Left renal cortex interstitium (tissue), 4 donors: ENCODE measurements around the gene SAV1. TPM values are rescaled to one million over a fixed set of nuclear protein-coding genes. Genes with fewer than 3 reads are reported as not detected.
A peak's percentile ranks its signal among the peaks of the same experiment; 100 is the strongest.
"Not testable (repeated sequence)": the region's sequence is repeated elsewhere in the genome, so short reads cannot be mapped to it uniquely, and the experiment has no call there.

Experiments used
- DNase-seq, 4 donors: peaks; one replicate each; pipeline ENCODE4 v3.0.0-alpha.2; 2013; ENCODE audit warnings: low read depth in 4 of 4, low spot score in 2 of 4, missing footprints in 1 of 4
- polyA plus RNA-seq, 4 donors: library from polyadenylated mRNA; unstranded; fragments of 120-200 nt; gene quantifications; one replicate each; pipeline ENCODE4 v1.2.1, GENCODE V29; 2013; ENCODE audit not compliant: insufficient read length in 4 of 4

Gene SAV1
- polyA plus RNA-seq: 10 to 100 TPM; 34.7 to 44.6 (median 39.7) TPM

DNA sequence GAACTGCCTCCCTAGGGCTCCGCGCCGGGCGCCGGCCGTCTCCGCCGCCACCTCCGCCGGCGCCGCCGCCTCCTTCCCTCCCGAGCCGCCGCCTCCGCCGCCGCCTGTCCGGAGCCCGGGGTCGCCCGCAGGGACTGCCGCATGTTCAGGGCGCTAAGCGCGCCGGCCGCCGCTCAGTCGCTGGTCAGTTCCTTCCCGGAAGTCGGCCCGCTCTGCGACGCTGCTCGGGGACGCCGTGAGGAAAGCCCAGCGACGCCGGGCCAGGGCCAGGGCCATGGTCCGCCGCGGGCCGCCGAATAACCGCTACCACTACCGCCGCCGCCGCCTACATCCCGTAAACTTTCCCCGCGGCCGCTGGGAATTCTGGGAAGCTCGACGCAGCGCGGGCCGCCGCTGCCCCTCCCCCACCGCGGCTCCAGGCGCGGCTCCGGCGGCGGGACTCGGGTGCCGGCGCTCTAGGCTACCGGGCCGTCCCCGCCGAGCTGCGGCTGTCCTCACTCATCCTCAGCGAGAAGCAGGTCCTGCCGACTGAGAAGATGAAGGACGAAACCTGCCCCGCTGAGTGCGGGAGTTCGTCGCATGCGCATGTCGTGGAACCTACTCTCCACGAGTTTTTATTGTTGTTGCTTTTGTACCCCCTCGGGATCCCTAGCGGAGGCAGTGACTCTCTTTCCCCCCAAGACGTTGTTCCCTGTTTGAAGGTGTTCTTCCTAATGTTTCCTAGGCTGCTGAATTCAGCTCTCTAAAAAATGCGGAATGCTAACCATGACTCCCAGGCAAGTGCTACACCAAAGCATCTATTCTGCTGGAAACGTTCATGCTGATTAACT lies at the start of gene SAV1:
Gene SAV1, minus strand, starts transcription at position 311 of the 830 bp plus-strand sequence. CDS start 339 bp downstream, outside the sequence.
- DNase-seq: peak in 3 of 4 donors; percentile 75 to 79 (median 76)

DNA sequence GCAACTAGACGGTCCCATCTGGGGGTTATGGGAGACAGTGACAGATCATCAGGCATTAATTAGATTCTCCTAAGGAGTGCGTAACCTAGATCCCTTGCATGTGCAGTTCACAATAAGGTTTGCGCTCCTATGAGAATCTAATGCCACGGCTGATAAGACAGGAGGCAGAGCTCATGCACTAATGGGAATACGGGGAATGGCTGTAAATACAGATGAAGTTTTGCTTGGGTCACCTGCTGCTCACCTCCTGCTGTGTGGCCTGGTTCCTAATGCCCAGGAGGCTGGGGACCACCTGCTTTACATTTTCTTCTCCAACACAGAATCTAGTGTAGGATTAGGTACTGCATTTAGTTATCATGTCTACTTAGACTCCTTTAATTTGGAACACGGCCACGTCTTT lies 49.7 kb upstream of the SAV1 start:
- DNase-seq: no peak

DNA sequence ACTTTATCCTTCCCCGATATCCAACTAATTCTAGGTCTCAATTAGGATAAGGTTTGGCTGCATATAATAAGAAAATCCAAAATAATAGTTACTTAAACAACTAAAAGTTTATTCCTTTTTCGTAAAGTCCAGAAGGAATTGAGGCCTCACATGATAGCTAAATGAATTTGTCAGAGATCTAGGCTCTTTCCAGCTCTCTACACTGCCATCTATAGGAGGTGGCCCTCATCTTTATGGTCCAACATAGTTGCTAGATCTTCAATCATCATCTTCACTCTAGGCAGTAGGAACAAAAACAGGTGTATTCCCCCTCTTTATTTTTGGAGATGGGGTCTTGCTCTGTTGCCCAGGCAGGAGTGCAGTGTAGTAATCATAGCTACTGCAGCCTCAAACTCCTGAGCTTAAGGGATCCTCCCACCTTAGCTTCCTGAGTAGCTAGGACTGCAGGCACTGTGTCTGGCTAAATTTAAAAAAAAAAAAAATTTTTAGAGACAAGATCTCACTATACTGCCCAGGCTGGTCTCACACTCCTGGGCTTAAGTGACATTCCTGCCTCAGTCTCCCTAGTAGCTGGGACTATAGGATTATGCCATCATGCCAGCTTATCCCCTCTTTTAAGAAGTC lies 46.5 kb upstream of the SAV1 start:
- DNase-seq: peak in 1 of 4 donors; percentile 10

DNA sequence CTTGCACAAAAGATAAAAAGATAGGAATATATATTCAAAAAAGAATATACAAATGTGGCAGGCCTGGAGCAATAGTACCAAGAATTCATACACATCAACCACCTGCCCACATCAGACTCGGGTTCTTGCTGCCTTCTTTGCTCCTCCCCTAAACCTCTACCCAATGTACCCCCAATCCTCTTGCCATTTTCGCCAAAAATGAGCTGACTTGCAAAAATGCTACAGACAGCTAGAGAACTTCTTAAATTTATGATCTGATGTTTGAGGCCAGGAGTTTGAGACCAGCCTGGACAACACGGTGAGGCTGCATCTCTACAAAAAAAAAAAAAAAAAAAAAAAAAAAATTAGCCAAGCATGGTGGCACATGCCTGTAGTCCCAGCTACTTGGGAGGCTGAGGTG lies 42.9 kb upstream of the SAV1 start:
- no peak for DNase-seq

DNA sequence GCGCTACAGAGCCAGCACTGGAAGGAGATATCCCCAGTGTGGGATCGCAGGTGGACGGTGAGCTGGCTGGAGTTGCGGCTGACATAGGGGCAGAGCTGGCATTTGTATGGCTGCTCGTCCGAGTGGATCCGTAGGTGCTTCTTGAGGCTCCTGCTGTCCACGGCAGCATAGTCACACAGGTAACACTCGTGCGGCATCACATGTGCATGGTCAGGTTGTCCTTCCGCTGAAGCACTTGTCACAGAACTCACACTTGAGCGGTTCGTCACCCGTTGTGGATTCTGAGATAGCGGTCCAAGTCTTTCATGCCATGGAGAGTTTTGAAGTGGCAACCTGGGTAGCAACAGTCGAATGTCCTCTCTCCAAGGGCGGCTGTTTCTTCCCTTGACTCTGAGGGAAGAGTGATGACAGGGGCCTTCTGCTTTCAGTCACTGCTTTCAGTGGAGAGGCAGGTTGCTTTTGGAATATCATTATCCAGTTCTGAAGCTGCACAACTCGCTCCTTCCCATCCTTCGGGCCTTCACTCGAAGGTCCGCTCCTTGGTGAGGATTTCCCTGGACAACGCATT lies 37.0 kb upstream of the SAV1 start:
- DNase-seq: no peak

DNA sequence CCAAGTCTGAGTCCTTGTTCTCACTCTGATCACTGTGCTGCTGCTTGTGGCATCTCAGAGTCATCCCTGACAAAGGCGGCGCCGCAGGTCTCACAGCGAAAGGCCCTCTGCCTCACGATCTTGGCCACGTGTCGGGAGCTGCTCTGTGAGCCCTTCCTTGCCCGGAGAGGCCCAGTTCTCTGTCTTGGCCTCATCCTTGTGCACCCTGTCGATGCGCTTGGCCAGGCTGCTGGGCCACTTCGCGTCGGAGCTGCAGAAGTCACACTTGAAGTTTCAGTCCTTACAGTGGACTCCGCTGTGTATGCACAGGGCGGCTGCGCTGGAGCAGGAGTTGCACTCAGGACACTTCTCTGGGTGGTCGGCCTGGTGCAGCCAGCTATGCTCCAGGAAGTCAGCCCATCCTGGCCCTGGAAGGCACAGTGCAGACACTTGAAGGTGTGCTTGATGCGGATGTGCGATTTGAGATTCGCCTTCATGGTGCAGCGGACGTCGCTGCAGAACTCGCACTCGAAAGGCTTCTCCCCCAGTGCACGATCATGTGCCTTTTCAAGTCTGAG lies 36.4 kb upstream of the SAV1 start:
- DNase-seq: no peak

DNA sequence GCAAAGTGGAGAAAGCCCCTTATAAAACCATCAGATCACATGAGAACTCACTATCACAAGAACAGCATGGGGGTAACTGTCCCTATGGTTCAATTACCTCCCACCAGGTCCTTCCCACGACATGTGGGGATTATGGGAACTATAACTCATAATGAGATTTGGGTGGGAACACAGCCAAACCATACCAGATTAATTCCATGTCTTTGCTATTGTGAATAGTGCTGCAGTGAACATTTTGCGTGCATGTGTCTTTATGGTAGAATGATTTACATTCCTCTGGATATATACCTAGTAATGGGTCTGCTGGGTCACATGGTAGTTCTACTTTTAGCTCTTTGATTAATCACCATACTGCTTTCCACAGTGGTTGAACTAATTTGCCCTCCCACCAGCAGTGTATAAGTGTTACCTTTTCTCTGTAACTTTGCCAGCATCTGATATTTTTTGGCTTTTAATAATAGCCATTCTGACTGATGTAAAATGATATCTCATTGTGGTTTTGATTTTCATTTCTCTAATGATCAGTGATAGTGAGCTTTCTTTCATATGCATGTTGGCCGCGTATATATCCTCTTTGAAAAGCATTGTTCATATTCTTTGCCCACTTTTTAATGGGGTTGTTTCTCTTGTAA lies 29.7 kb upstream of the SAV1 start:
- no peak for DNase-seq

DNA sequence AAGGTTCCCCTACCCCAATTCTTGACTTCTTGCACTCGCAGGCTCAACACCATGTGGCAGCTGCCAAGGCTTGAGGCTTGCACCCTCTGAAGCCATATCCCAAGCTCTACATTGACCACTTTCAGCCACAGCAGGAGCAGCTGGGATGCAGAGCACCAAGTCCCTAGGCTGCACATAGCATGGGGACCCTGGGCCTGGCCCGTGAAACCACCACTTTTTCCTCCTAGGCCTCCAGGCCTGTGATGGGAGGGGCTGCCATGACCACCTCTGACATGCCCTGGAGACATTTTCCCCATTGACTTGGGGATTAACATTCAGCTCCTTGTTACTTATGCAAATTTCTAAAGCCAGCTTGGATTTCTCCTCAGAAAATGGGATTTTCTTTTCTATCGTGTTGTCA lies 26.2 kb upstream of the SAV1 start:
- not testable (repeated sequence) for DNase-seq

DNA sequence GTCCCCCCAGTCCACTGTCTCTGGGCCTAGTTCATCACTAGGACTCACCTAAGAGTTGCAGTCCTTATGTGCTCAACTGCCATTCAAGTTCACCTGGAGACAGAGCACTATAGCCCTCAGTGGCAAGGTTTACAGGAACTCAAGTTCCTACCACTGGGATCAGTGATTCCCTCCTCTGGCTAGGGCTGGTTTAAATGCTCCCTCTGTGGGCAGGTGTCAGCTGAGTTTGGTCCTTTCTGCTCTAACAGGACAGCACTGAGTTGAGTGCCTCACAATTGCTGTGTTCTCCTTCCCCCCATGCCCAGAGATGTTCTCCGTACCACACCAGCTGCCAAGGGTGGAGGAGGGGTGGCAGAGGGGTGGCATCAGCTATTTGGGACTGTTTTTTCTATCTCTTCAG lies 20.8 kb upstream of the SAV1 start:
- no peak for DNase-seq

DNA sequence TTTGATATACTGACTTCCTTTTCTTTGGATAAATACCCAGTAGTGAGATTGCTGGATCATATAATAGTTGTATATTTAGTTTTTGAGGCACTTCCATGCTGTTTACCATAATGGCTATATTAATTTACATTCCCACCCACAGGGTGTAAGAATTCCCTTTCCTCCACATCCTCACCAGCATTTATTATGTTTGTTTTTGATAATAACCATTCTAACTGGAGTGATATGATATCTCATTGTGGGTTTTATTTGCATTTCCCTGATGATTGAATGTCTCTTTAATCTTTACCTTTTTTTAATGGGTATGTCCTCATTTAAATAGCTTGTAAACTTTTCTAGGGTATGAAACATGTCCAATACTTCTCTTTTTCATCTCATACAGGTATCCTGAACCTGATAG lies 11.6 kb upstream of the SAV1 start:
- DNase-seq: no peak

DNA sequence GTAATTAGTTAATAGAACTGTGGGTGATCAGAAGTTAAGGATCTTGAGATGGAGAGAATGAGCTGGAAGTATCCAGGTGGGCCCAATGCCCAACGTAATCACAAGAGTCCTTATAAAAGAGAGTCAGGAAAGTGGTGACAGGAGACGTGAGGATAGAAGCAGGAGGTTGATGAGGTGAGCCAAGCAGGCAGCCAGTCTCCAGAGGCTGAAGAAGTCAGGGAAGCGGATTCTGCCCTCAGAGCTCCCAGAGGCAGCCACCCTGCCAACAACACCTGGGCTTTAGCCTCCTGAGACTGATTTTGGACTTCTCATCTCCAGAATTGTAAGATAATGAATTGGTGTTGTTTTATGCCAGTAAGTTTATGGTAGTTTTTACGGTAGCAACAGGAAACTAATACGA lies 10.1 kb upstream of the SAV1 start:
- DNase-seq: no peak

DNA sequence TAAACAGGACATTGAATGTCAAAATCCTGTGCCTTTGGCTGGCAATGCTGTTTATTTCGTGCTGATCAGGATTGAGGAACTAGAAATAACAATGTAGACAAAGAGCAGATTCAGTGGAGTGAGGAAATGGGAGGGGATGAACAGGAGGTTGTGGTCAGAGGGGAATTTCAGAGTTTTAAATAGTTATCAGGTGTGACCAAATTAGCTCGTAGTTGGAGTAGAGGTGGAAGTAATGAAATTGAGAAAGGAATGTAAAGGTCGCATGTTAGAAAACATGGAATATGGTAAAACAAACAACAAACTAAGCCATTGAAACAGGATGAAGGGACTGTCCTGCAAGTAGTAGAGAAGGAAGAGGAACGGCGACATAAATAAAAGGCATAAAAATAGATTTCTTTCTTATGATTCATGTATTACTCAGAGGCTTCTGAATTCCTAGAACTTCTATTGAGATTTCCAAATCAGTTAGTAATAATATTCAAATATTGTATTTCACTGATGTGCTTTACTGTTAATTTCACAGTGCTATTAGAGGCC lies 9.5 kb upstream of the SAV1 start:
- no peak for DNase-seq

DNA sequence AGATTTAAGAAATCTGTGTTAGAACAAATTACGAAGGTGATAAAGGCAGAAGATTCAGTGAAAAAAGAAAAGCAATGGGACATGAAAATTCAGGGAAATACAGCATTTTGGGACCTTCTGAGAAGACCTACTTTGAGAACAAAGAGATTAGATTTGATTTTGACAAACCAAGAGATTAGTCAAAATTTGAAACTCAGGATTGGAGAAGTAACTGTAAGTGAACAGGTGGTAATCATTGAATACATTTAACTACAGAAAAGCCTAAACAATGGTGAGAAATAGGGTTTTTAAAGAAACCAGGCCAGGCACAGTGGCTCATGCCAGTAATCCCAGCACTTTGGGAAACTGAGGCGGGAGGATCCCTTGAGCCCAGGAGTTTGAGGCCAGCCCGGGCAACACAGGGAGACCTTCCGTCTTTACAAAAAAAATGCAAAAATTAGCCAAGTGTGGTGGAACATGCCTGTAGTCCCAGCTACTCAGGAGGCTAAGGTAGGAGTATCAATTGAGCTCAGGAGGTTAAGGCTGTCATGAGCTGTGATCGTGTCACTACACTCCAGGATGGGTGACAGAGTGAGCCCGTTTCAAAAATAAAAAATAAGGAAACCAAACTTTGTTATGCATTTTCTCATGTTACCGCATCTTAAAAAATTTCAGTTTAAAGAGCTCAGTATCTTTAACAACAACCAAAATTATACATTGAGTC lies 8.9 kb upstream of the SAV1 start:
- no peak for DNase-seq

DNA sequence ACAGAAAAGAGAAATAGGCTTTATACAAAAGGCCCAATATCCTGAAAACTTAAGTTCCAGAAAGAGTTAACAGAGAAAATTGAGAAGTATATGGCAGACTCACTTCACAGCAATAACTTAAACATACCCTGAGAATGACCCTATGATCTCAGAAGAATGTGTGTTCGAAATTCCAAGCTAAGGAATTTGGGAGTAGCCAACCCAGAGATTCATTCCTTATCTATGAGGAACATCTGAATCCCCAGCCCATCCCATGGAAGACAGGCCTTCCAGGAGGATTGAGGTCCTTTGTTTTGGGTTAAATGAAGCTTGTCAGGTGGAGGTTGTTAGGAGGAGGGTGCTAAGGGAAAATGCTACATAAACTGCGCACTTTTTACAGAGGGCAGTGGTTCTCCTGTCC lies 7.5 kb upstream of the SAV1 start:
- DNase-seq: no peak

DNA sequence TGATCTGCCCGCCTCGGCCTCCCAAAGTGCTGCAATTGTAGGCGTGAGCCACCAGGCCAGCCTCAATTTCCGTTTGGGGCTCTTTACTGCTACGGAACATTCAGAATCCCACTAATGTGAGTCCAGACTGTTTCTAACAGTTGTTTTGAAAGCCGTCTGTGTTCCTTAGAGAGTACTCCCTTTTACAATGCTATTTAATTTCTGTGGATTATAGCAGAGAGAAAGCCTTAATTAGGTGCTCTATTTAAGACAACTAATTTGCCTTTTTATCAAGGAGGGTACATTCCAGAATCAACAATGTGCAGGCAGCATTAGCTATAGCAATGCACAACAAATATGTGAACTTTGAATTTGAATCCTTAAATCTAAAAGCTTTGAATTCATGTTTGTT lies 2.8 kb upstream of the SAV1 start:
- DNase-seq: no peak

DNA sequence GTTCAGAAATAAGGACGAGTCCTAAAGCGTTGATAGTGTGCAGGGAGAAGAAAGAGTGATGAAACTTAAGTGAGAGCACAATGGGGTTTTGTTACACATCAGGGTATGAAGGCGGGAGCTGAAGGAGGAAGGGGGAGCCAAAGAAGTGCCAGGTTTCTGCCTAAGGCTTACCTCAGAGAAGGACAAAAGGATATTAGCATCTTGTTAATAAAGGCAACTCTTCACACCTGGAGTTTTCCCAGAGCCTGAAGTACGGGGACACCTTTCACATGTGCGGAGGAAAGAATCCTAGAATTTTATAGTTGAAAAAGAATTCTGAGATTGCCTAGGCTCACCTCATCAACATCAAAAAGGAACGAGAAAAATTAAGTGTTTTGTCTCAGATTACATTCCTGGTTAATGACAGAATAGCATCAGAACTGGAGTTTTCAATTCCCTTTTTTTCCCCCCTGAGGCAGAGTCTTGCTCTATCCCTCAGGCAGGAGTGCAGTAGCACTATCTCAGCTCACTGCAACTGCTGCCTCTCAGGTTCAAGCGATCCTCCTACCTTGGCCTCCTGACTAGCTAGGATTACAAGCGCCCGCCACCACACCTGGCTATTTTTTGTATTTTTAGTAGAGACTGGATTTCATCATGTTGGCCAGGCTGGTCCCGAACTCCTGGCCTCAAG lies 2.2 kb upstream of the SAV1 start:
- no peak for DNase-seq

DNA sequence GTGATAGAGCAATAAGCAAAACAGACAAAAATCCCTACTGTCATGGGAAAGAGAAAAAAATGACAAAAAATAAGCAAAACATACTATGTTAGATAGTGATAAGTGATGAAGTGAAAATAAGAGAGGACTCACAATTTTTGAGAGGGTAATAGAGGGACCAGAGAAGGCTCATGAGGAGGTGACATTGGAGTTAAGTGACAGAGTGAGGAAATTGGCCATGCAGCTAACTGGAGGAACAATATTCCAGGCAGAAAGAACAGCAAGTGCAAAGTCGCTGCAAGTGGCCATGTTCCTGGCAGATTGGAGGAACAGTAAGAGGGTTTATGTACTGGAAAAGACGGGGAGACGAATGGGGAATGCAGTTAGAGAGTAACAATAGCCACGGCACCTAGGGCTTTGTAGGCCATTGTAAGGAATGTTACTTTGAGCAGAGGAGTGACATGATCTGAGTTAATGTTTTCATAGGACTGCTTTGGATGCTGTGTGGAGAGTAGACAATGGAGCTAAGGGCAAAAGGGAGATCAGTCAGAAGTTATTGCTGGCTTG lies 1.4 kb upstream of the SAV1 start:
- no peak for DNase-seq

DNA sequence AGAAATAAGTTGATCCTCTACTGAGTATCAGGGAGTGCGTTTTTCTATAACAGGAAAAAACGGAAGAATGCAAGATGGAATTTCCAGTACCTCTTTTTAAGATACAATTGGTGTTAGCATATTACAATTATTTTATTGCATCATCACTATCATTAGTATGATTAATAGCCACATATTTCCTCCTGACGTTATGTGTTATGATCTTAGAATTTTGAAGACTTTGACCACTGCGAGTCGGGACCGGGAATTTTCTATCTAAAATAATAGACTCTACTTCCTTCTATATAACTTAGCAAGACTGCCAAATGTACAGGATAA lies 679 bp upstream of the SAV1 start:
- DNase-seq: no peak

DNA sequence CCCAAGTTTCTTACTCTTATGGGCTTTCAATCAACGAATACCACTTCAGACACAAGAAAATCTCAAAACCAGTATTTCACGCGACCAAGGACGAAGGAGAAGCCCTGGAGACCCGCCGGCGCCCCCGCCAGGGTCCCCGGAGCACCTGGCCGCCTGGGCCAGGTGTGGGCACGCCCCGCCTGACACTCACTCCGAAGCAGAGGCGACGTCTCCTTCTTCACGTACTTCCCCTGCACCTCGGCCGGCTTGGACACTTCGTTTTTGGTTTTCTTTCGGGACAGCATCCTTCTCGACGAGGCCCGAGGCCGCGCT lies 466 bp downstream of the SAV1 start:
- no peak for DNase-seq
